Measurements from ENCODE around the gene OR9Q1.

DNA sequence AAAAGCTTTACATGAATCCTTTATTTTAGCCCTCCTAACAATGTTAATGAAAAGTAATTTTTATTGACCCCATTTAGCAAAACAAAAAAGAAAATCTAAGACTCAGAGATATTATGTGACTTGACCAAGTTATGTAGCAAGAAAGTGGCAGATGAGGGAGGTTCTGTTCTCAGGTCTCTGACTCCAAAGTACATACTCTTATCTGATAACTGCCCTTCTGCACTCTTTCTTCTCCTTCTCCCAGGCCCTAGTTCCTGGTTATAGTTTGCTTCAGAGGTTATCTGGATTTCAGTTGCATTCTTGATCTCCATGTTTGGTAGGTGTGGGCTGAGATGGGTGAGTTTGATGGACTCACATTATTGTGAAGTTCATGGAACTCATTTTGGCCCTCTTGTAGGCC is 169.7 kb downstream of the OR9Q1 start:
- TF ChIP-seq, protein P1, sequence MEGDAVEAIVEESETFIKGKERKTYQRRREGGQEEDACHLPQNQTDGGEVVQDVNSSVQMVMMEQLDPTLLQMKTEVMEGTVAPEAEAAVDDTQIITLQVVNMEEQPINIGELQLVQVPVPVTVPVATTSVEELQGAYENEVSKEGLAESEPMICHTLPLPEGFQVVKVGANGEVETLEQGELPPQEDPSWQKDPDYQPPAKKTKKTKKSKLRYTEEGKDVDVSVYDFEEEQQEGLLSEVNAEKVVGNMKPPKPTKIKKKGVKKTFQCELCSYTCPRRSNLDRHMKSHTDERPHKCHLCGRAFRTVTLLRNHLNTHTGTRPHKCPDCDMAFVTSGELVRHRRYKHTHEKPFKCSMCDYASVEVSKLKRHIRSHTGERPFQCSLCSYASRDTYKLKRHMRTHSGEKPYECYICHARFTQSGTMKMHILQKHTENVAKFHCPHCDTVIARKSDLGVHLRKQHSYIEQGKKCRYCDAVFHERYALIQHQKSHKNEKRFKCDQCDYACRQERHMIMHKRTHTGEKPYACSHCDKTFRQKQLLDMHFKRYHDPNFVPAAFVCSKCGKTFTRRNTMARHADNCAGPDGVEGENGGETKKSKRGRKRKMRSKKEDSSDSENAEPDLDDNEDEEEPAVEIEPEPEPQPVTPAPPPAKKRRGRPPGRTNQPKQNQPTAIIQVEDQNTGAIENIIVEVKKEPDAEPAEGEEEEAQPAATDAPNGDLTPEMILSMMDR (conservative IDR thresholded peaks at IDR 0.05 in 1 of 2, IDR thresholded peaks at IDR 0.05 in 1 of 2; ENCODE audit: low read depth in 1 of 2, low read length in 2 of 2): no peak
- TF ChIP-seq EZH2 (IDR thresholded peaks at IDR 0.05; ENCODE audit: low read length, missing control alignments): no peak

Measured in fibroblast of lung (primary cell).